GM18867 (cell line): ENCODE results near the gene GRID1.
"Not testable (repeated sequence)": the region's sequence is repeated elsewhere in the genome, so short reads cannot be mapped to it uniquely, and the experiment has no call there.

ENCODE experiments used
- ATAC-seq: cut with Tn5 transposase; IDR thresholded peaks from one replicate; pipeline ENCODE4 v1.9.1; 2021; ENCODE audit warnings: mild to moderate bottlenecking, moderate library complexity; ENCODE audit not compliant: unreplicated experiment

GRID1 gene

DNA sequence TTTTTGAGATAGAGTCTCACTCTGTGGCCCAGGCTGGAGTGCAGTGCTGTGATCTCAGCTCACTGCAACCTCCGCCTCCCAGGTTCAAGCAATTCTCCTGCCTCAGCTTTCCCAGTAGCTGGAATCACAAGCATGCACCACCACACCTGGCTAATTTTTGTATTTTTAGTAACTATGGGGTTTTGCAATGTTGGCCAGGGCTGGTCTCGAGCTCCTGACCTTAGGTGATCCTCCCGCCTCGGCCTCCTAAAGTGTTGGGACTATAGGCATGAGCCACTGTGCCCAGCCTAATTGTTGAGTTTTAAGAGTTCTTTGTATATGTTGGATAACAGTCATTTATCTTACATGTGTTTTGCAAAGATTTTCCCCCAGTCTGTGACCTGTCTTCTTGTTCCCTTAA is 667.5 kb downstream of the GRID1 start:
- not testable (repeated sequence) for ATAC-seq

DNA sequence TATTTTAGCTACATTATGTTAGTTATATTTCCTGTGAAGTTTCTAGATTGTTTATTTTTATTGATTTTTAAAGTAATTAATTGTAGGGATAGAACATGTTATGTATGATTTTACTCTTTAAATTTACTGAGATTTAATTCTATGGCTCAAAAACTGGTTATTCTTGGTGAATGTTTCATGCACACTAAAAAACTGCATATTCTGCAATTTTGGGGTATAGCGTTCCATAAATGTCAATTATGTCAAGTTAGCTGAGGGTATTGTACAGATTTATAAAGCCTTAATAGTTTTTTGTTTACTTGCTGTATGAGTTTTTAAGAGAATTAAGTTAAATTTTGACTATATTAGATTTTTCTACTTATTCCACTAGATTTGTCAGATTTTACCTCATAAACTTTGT is 669.7 kb downstream of the GRID1 start:
- ATAC-seq: no peak

DNA sequence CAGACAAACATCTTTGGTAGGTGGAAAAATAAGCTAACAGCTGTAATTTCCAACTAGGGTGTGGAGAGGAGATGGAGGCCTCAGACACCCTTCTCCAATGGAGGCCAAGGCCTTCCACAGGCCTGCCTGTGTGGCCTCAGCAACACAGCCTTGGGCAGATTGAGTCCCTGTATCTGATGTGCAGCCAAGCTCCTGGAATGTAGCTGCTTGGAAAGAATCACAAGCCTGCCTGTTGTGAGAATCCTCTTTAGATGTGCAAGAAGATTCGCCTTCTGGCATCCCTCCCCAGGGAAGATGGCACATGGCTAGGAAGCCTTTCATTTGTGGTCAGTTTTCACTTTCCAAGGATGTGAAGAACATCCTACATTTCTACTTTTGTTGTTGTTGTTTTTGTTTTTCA is 684.0 kb downstream of the GRID1 start:
- no peak for ATAC-seq

DNA sequence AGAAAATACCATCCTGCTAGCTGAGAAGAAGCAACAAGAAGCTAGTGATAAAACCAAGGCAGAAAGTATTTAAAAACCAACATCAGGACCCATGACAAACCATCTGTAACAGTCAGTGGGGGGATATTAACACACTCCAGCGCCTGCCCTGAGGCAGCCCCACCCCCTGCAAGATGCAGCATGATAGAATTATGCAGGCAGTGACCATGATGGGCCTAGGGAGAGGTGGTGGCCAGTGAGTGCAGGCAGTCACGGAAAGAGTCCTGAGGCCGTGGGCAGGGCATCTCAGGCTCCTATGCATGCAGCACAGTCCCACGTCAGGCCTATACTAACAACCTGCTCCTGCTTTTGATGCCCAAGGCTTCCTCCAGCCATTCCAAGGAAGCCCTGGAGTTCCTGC is 686.9 kb downstream of the GRID1 start:
- ATAC-seq: no peak

DNA sequence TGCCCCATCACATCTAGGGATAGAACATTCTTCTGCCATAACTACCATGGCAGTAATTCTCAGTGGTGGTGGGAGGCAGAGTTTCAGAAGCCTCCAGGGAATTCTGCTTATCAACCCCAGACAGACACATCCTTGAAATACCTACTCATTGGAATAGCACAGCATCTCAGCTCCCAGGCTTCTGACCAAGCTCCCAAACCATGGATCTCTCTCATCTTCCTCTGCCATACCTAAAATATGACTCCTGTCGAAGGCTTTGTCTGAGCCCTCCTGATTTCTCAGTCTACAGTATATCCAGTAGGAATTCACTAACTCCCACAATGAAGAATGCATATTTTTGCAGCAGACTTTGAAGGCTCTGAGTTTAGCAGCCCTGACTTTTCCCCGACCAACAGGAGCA is 687.5 kb downstream of the GRID1 start:
- ATAC-seq: no peak

DNA sequence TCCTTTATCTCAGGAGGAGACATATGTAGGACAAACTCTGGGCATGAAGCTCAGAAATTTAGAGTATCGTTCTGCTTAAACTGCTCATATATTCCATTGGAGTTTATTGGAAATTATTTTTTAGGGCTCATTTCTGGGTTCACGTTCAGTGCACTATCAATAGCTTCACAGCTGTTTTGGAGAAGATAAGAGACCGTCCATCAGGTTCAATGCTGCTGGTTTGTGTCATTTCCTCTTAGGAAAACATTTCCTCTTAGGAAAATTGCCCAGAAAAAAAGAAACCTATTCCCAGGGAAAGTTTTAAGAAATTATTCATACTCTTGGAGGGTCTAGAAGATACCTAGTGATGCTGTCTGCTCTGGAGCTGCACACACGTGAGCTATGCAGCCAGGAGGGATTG is 691.7 kb downstream of the GRID1 start:
- ATAC-seq: no peak

DNA sequence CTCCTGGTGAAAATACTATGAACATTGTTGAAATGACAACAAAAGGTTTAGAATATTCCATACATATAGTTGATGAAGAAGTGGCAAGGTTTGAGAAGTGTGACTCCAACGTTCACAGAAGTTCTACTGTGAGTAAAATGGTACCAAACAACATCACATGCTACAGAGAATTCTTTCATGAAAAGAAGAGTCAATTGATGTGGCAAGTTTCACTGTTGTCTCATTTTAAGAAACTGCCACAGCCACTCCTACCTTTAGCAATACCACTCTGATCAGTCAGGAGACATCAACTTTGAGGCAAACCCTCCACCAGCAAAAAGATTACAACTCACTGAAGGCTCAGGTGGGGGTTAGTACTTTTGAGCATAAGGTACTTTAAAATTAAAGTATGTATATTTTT is 693.3 kb downstream of the GRID1 start:
- ATAC-seq: no peak

DNA sequence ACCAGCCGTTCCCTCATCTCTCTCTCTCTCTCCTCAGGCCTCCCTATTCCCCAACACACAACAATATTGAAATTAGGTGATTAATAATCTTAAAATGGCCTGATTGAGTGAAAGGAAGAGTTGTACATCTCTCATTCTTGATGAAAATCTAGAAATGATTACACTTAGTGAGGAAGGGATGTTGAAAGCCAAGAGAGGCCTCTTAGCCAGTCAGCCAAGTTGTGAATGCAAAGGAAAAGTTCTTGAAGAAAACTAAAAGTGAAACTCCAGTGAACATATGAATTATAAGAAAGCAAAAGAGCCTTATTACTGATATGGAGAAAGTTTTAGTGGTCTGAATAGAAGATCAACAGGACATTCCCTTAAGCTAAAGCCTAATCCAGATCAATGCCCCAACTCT is 695.1 kb downstream of the GRID1 start:
- no peak for ATAC-seq

DNA sequence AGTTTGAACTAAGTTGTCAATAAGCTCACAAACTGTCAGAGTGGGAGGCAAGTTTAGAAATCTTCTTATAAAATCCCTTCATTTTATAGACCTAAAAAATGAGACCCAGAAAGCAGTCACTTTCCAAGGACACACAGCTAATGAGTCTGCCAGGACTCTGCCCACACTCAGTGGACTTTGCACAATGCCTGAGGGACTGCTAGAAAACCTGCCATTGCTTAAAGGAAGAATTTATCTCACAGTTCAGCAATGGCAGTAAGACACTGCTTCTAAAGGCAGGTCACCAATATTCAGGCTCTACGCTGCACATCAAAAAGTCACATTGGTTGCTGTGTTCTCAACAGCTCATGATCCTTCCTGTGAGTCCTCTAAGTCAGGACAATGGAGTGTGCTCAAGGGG is 698.1 kb downstream of the GRID1 start:
- no peak for ATAC-seq

DNA sequence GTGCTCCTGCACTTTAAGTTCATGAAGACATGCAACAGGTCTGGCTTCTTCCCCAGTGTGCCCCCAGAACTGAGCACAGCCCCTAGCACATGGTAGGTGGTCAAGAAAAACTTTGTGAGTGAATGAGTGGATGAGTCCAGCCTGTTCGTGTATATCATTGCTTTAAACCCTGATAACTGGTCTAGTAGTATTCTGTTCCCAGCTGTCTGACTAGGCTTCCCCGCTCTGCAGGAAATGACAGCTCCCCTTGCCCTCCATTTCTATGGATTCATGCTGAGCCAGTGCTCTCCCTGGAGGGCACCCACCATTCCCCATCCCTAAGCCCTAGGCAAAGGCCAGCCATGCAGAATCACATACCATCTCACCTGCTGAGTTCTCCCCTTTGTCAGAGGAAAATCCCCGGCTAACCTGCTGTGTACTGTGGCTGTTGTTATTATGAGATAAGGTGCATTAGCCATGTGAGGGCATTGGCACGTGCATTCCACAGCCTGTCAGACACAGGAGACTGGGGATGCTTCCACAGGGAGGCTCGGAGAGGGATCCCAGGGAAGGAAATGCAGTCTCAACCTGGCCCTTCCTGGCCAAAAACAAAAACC is 698.9 kb downstream of the GRID1 start:
- ATAC-seq: no peak

DNA sequence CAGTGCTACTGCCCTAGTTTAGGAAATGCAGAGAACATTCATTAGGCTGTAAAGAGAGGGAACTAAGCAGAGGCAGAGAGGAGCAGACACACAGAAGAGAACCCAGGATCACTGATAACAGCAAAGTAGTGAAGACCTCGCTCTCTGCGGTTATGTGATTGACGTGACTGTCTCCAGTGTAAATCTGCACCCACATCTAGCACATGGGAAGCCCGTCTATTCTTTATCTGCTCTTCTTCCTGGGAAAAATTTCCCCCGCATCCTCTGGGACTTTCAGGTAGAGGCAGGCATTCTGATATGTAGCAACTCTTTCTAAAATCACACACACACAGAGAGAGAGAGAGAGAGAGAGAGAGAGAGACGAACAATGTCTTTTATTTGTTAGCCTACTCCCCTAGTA is 699.6 kb downstream of the GRID1 start:
- ATAC-seq: no peak

DNA sequence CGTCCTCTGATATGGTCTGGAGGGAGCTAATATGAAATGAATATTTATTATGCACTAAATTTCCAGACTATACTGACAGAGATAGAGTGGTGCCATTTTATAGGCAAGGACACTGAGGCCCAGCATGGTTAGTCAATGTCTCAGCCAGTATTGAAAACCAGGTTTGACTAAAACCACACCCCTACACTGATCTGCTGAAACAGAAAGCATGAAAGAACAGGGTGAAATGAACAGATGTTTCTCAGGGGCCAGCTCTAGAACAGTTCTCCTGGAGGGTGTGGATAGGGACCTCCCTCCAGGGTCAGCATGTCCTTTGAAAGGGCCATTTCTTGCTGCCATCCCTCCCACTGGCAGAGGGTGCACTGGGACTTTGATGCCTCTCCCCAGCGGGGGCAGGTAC is 700.5 kb downstream of the GRID1 start:
- peak; percentile 93 for ATAC-seq

DNA sequence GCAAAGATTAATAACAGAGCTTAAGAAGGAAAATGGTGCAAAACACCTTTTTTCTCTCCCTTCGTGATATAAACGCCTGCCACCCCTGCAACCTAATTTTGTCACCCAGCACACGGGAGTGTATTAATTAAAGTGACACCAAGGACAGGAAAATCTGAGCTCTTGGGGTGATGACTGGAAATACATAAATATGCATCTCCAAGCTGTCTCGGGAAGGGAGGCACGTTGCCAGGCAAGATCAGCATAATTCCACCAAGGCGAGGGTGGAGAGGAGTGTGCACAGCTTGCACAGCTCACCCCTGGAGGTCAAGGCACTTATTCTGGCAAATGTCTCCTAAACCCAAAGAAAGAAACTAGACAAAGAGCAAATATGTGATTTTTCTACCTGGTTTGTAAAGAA is 700.9 kb downstream of the GRID1 start:
- ATAC-seq: no peak

DNA sequence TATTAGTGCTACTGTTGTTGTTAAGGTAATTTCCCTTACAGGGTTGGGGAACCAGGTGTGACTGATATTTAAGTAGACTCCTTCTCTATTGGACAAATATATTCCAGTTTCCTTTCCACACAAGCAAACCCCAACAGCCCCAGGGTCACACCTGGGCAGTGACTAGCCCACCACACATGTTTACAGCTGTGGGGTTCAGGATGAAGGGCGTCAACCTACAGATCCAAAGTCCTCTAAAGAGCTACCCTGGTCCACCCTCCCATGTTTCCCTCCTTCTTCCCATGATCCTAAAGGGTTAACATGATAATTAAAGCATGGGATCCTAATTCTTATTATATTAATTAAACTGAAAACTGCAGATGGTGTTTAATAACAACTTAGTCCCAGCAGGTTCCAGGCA is 701.5 kb downstream of the GRID1 start:
- ATAC-seq: no peak

DNA sequence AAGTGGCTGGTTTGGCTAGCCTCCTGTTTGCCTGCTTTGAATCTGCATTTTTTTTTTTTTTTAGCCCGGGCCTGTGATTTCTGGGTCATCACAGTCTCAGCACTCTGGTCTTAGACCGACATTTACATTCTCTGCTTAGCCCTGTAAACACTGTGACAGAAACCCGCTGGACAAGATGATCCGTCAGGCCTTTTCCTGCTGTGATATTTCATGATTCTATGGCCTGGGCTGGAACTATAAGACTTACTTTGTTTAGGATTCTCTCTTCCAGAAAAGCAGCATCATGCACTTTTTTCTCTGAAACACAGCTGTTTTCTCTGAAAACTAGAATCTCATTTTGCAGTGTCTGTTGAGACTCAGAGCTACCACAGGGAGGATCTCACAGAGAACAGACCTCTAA is 705.5 kb downstream of the GRID1 start:
- no peak for ATAC-seq

DNA sequence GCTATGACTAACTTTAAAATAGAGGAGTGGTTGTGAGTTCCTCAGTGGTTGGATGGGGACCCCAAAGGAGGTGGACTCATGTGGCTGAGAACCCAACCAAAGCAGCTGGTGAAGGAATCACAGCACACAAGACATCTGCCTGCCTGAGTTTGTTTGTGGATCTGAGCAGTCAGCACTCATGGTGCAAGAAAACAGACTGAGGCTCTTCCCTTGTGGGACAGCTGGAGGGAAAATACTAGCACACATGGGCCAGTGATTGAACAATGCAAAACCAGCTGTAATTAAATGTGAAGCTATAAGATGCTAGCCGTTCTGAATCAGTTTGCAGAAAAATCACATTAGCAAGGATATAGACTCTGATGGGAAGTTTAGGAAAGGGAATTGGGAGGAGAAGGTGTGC is 707.3 kb downstream of the GRID1 start:
- ATAC-seq: no peak

DNA sequence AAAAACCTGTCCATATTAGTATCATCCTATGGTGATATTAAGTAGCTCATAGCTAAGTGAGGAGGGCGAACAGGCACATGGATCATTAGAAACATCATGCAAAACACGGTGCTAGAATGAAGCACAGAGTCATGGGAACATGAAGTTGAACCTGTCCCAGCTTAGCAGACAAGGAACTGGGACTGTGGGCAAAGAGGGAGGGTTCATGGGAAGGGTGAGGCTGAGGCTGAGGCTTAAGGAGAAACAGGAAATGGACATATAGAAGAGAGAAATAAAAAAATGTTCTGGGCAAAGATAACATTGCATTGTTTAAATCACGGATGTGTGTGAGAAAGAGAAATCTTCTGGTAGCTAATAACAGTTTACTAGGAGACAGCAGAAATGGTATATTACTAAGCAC is 708.1 kb downstream of the GRID1 start:
- ATAC-seq: no peak

DNA sequence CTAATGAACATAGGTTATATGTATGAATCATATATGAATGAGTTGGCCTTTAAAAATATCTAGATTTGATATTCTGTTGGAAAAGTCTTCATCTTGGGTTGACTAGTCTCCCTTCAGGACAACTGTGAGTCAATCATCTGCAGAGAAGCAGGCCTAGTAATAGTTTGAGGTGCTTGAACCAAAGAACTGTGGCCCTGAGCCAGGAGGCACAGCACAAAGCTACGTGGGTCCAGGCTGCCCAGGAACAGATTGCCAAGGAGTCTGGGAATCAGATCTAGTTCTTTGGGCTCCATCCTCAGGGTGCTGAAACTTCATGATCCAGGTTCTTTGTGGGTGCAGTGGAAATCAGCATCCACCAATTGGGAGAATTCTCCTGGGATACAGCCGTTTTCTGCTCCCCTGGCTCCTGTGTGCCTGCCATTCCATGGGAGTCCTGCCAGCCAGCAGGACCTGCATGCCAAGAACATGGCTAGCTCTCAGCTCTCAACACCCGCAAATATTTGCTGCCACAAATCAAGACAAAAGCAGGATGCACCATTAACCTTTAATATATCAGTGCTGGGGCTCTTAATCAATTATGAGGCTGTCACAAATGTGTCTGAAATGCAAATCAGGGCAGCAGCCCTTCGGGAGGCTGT is 709.0 kb downstream of the GRID1 start:
- ATAC-seq: no peak

DNA sequence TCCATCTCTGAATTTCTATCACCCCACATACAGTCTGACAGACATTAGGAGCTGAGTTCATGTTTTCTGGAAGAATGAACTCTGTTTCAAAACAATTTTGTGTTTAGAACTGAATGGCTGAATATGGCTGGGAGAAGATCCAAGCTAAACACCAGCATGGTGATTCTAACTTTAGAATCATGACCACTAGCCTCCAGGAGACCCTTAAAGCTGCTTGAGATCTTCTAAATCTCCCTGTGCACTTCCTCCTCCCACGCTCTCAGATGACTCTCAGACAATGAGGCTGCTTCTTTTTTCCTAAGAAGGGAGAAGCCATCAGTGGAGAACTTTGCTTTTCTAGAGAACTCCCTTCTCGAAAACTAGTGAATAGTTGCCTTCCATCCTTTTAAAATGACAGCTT is 711.2 kb downstream of the GRID1 start:
- no peak for ATAC-seq

DNA sequence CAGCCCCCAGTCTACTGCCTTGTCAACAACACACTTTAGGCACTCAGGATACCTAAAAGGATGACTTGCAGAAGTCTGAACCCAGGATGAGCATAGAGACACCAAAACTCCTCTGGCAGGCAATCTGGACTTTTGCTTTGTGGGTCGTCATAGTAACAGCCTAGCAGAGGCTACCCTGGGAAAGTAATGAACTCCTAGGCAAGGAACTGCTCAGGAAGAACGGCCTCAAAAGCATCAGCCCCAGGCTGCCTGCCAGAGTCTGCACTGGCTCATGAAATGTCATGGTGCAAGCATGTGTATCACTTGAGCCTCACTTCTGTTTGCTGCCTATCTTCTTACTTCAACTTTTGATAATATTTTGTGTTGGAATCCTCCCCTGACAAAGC is 715.1 kb downstream of the GRID1 start:
- no peak for ATAC-seq

DNA sequence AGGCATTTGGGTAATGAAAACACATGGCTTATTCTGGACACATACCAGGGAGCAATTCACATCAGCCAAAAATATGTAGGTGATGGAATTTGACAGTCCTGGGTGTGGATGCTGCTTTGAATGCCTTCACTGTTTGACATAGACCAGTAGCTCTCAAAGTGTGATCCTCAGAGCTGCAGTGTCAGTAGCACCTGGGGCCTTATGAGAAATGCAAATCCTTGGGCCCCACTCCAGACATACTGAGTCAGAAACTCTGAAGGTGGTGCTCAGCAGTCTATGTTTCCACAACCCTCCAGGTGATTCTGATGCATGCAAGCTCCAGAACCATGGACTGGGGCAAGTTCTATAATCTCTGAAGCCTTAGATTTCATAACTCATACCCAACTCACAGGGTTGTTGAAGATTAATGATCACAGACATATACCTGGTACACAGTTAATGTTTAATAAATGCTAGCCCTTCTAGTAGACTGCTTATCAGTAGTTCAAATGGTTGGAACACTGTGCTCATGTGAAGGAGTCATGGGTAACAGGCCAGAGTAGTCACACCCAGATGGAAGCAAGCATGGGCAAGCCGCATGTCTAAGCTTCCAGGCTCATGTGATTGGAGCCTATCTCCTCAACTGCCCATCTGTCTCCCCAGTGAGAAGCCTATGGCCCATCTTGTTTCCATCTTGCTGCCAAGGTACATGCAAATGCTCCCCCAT is 715.7 kb downstream of the GRID1 start:
- ATAC-seq: peak; percentile 88

DNA sequence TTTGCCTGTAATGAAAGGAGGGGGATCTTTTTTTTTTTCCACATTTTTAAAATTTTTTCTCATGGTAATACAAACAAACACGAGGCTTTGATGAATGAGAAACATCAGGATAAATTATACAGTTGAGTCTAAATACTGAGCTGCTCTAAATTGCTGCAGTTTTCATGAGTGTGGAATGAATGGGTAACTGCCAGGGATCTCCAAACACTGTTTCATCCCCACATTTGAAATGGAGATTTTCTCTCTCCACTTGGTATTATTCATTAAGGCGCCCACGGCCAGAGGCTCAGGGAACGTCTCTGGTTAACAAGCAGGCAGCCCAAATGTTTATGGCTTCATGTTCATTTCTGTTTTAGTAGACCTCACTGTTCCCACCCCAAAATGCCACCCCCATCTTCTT is 717.1 kb downstream of the GRID1 start:
- ATAC-seq: no peak
